Colonic mucosa (tissue), 4 donors: ENCODE results near the gene FCRLB. TPM values are rescaled to one million over a fixed set of nuclear protein-coding genes. Genes with fewer than 3 reads are reported as not detected.
"Not testable (repeated sequence)": the region's sequence is repeated elsewhere in the genome, so short reads cannot be mapped to it uniquely, and the experiment has no call there.

ENCODE experiments used
- DNase-seq: peaks from one replicate; pipeline ENCODE4 v3.0.0-alpha.2; 2020
- H3K27ac ChIP-seq: fragments of 200-600 bp; one replicate; pipeline ENCODE4 v1.8.0; 2021
- H3K27me3 ChIP-seq: fragments of 200-600 bp; one replicate; pipeline ENCODE4 v1.8.0; 2021
- H3K36me3 ChIP-seq: fragments of 200-600 bp; one replicate; pipeline ENCODE4 v1.8.0; 2021
- H3K4me1 ChIP-seq: fragments of 200-600 bp; one replicate; pipeline ENCODE4 v1.8.0; 2021; ENCODE audit warnings: mild to moderate bottlenecking
- H3K4me3 ChIP-seq: fragments of 200-600 bp; one replicate; pipeline ENCODE4 v1.8.0; 2021
- H3K9ac ChIP-seq, 2 donors: one replicate each; pipeline ENCODE4 v1.7.0; 2013; ENCODE audit warnings: control low read depth in 2 of 2, low read depth in 2 of 2, low read length in 2 of 2
- H3K9me3 ChIP-seq: fragments of 200-600 bp; one replicate; pipeline ENCODE4 v1.8.0; 2021
- CTCF ChIP-seq: fragments of 200-600 bp; IDR thresholded peaks from one replicate; pipeline ENCODE4 v1.8.0; 2022; ENCODE audit warnings: antibody characterized with exemption, mild to moderate bottlenecking
- intact Hi-C: fragments of 100-400 bp; cut with DNase I; formaldehyde crosslinking; loops from one replicate; pipeline ENCODE4 v1.14.1; 2022
- total RNA-seq, 2 donors: library from RNA; stranded (reverse); fragmentation: NEBNext Ultra II Directional in 1 of 2; extraction: Animal tissue kit (Norgen Biotek cat#: 25700) in 1 of 2; gene quantifications; one replicate each; pipeline ENCODE4 v1.2.1, GENCODE V29; 2021
- donor health status: healthy.
- donor health status: DM: no; HTN: no; CAD: no.
- donor health status: DM: no; HTN: no; CAD: no.

The FCRLB gene
- total RNA-seq: under 1 TPM in 1 of 2 donors, not detected in 1; 0.16 TPM

- H3K36me3 ChIP-seq: no peaks in the 10 kb centered on the region
- no peak for DNase-seq
- no peak for TF ChIP-seq CTCF
- intact Hi-C loops: no loop called here
- H3K4me3 ChIP-seq: no peak within 1 kb of the TSS
- H3K9ac ChIP-seq: no peak within 1 kb of the TSS
- no peak within 1 kb of the TSS for H3K27ac ChIP-seq
- H3K27me3 ChIP-seq: peaks cover 6% of the 10 kb centered on the region
- H3K4me1 ChIP-seq: no peaks in the 10 kb centered on the region
- no peaks in the 10 kb centered on the region for H3K9me3 ChIP-seq
Measured at GRCh38 chr1:161720956-161721737, at the start of gene FCRLB. Gene FCRLB, plus strand, starts transcription at chr1:161721544. Its CDS starts 1,129 bp downstream, at chr1:161722673.

- H3K4me1 ChIP-seq, H3K36me3 ChIP-seq, intact Hi-C loops, H3K27me3 ChIP-seq, H3K9ac ChIP-seq, DNase-seq, H3K4me3 ChIP-seq, H3K27ac ChIP-seq, H3K9me3 ChIP-seq: not testable (repeated sequence)
Measured at GRCh38 chr1:161673437-161673836, 47.9 kb upstream of the FCRLB start.

DNA sequence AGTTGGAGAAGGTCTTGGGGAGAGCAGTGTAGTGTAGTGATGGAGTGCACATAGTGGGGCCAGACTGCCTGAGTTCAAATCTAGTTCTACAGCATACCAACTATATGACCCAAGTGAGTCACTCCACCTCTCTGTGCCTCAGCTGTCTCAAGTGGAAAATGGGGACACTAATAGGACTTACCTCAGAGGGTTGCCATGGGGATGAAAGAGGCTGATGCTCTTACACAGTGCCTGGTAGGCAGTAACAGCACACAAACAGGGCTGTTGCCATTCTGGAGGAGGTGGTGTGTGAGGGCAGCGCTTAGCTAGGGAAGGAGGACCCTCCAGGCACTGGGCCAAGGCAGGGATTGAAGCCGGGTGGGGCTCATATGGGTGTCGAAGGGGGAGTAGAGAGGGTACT is 46.9 kb upstream of the FCRLB start:
- DNase-seq, H3K4me1 ChIP-seq, intact Hi-C loops, H3K9ac ChIP-seq, H3K27me3 ChIP-seq, H3K4me3 ChIP-seq, H3K9me3 ChIP-seq, H3K27ac ChIP-seq, H3K36me3 ChIP-seq: not testable (repeated sequence)

- H3K9ac ChIP-seq, H3K27me3 ChIP-seq, H3K4me3 ChIP-seq, intact Hi-C loops, DNase-seq, H3K4me1 ChIP-seq, H3K36me3 ChIP-seq, H3K9me3 ChIP-seq, H3K27ac ChIP-seq: not testable (repeated sequence)
Measured at GRCh38 chr1:161674908-161675307, 46.4 kb upstream of the FCRLB start.

GRCh38 chr1:161676441-161676840 is 44.9 kb upstream of the FCRLB start:
- H3K9ac ChIP-seq: no peak overlapping the region
- H3K27ac ChIP-seq: no peak overlapping the region
- intact Hi-C loops: no loop called here
- H3K9me3 ChIP-seq: no peaks in the 10 kb centered on the region
- no peak for TF ChIP-seq CTCF
- DNase-seq: no peak
- H3K36me3 ChIP-seq: no peaks in the 10 kb centered on the region
- no peaks in the 10 kb centered on the region for H3K27me3 ChIP-seq
- H3K4me1 ChIP-seq: no peaks in the 10 kb centered on the region
- no peak overlapping the region for H3K4me3 ChIP-seq

- no peak for DNase-seq
- intact Hi-C loops: no loop called here
Measured at GRCh38 chr1:161676958-161677689, 44.2 kb upstream of the FCRLB start.

More at GRCh38 chr1:161676958-161677689, 44.2 kb upstream of the FCRLB start:
- no peaks in the 10 kb centered on the region for H3K27me3 ChIP-seq
- H3K9me3 ChIP-seq: no peaks in the 10 kb centered on the region
- no peak overlapping the region for H3K27ac ChIP-seq
- H3K36me3 ChIP-seq: no peaks in the 10 kb centered on the region
- no peak overlapping the region for H3K4me3 ChIP-seq
- no peak for TF ChIP-seq CTCF
- no peak overlapping the region for H3K9ac ChIP-seq
- no peaks in the 10 kb centered on the region for H3K4me1 ChIP-seq
